ENCODE data around the gene FOXD2. TPM values are rescaled to one million over a fixed set of nuclear protein-coding genes. Genes with fewer than 3 reads are reported as not detected.

Gene FOXD2
- total and polyA plus RNA-seq, 11 donors, result 0.01 to 0.14 (median 0.08) TPM; not detected in 4

DNA sequence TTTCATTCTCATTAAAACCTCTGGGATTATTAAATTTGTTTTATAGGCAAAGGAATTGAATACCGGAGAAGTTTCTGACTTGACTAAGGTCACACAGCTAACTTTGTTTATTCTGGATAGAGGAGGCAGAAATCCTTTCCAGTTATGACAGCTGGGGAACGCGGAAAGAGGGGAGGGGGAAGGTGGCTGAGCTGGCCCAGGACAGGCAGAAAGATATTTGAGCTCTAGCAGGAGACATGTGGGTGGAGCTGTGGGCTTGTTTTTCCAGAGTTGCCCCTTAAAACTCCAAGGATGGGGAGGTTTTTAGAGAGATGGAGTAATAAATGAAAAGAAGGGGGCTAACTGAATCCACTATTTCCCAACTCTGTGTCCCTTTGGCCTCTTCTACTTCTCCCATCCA lies 27.8 kb downstream of the FOXD2 start:
- Histone ChIP-seq H3K36me3 (no peaks in the 10 kb centered on the region), H3K27me3 (peaks cover 0 to 78% (median 19%) of the 10 kb centered on the region in 9 donors), H3K27ac (no peak overlapping the region), H3K4me1 (peaks cover 0 to 5% (median 0%) of the 10 kb centered on the region in 12 donors), H3K4me3 (no peak overlapping the region), H3K9me3 (no peaks in the 10 kb centered on the region)
- TF ChIP-seq POLR2A (IDR thresholded peaks at IDR 0.05) (no peak), CTCF (IDR thresholded peaks at IDR 0.05) (no peak)
- DNase-seq (peak in 1 of 5 donors; percentile 13), ATAC-seq (no peak)
- 39 to 51% (median 41%) methylated on average over 3 of the region's 3 CpGs for WGBS, 4 donors
- intact Hi-C loops (cut with DNase I), result no loop called here

- Histone ChIP-seq H3K27ac (no peak overlapping the region), H3K36me3 (no peaks in the 10 kb centered on the region), H3K27me3 (peaks cover 0 to 56% (median 9%) of the 10 kb centered on the region in 9 donors), H3K4me1 (peaks cover 0 to 5% (median 0%) of the 10 kb centered on the region in 12 donors), H3K9me3 (no peaks in the 10 kb centered on the region), H3K4me3 (no peak overlapping the region)
- WGBS, 4 donors, result 34 to 49% (median 44%) methylated on average over 4 of the region's 4 CpGs
- DNase-seq (no peak), ATAC-seq (no peak)
- intact Hi-C loops (cut with DNase I), result no loop called here
- no peak for TF ChIP-seq CTCF (IDR thresholded peaks at IDR 0.05)
- TF ChIP-seq POLR2A (IDR thresholded peaks at IDR 0.05), result no peak
These were observed 31.0 kb downstream of the FOXD2 start for GRCh38 chr1:47468709-47469389.

- H3K4me1 ChIP-seq, result peaks cover 0 to 5% (median 0%) of the 10 kb centered on the region in 12 donors
- H3K9me3 ChIP-seq, result no peaks in the 10 kb centered on the region
- H3K27me3 ChIP-seq, result peaks cover 0 to 50% (median 8%) of the 10 kb centered on the region in 9 donors
- no peak for TF ChIP-seq POLR2A (IDR thresholded peaks at IDR 0.05)
- no peak for TF ChIP-seq CTCF (IDR thresholded peaks at IDR 0.05)
- no peak overlapping the region for H3K4me3 ChIP-seq
- ATAC-seq (no peak), DNase-seq (no peak)
- H3K27ac ChIP-seq, result no peak overlapping the region
- intact Hi-C loops (cut with DNase I), result no loop called here
- 86 to 97% (median 93%) methylated on average over 2 of the region's 2 CpGs for WGBS, 4 donors
- no peaks in the 10 kb centered on the region for H3K36me3 ChIP-seq
These were observed 31.5 kb downstream of the FOXD2 start for GRCh38 chr1:47469390-47469759.

- DNase-seq (no peak), ATAC-seq (no peak)
- peaks cover 0 to 5% (median 0%) of the 10 kb centered on the region in 12 donors for H3K4me1 ChIP-seq
- TF ChIP-seq POLR2A (IDR thresholded peaks at IDR 0.05), result no peak
- no peak for TF ChIP-seq CTCF (IDR thresholded peaks at IDR 0.05)
- H3K9me3 ChIP-seq, result no peaks in the 10 kb centered on the region
- intact Hi-C loops (cut with DNase I), result no loop called here
- H3K27me3 ChIP-seq, result peaks cover 0 to 48% (median 8%) of the 10 kb centered on the region in 9 donors
- no peak overlapping the region for H3K4me3 ChIP-seq
- WGBS, 4 donors, result 74 to 90% (median 78%) methylated on average over 7 of the region's 7 CpGs
- no peak overlapping the region for H3K27ac ChIP-seq
- H3K36me3 ChIP-seq, result no peaks in the 10 kb centered on the region
These were observed 32.1 kb downstream of the FOXD2 start for GRCh38 chr1:47469910-47470309.
